Vagina (tissue), 2 donors: ENCODE results near the gene COL27A1.

Experiments used
- CTCF ChIP-seq, 3 experiments: fragments of 450-650 bp in 2 of 3; fragments of 200-600 bp in 1 of 3; sonication (generic) in 1 of 3; IDR thresholded peaks; one replicate each; pipeline ENCODE4 v1.5.1; 2017 to 2019; ENCODE audit warnings: antibody characterized with exemption in 3 of 3, mild to moderate bottlenecking in 2 of 3, moderate library complexity in 2 of 3
- POLR2A ChIP-seq, 2 donors: fragments of 450-650 bp; IDR thresholded peaks; one replicate each; pipeline ENCODE4 v1.6.1; 2017; ENCODE audit warnings: antibody characterized with exemption in 2 of 2, mild to moderate bottlenecking in 2 of 2, moderate library complexity in 2 of 2
- POLR2AphosphoS5 ChIP-seq, 2 donors: sonication (generic); formaldehyde crosslinking; IDR thresholded peaks; one replicate each; pipeline ENCODE4 v1.9.0; 2017; ENCODE audit warnings: antibody characterized with exemption in 2 of 2, mild to moderate bottlenecking in 2 of 2, low read depth in 1 of 2; ENCODE audit not compliant: insufficient read depth in 1 of 2

GRCh38 chr9:114130141-114130540 is 25.2 kb upstream of the COL27A1 start:
- no peak for TF ChIP-seq POLR2A (IDR thresholded peaks at IDR 0.05)
- no peak for TF ChIP-seq CTCF (IDR thresholded peaks at IDR 0.05)
- TF ChIP-seq POLR2AphosphoS5 (IDR thresholded peaks at IDR 0.05; ENCODE audit: insufficient read depth in 1 of 2, low read depth in 1 of 2) = no peak
